ENCODE data around the gene OR2T34.
A peak's percentile ranks its signal among the peaks of the same experiment; 100 is the strongest.
"Not testable (repeated sequence)": the region's sequence is repeated elsewhere in the genome, so short reads cannot be mapped to it uniquely, and the experiment has no call there.

Gene OR2T34

DNA sequence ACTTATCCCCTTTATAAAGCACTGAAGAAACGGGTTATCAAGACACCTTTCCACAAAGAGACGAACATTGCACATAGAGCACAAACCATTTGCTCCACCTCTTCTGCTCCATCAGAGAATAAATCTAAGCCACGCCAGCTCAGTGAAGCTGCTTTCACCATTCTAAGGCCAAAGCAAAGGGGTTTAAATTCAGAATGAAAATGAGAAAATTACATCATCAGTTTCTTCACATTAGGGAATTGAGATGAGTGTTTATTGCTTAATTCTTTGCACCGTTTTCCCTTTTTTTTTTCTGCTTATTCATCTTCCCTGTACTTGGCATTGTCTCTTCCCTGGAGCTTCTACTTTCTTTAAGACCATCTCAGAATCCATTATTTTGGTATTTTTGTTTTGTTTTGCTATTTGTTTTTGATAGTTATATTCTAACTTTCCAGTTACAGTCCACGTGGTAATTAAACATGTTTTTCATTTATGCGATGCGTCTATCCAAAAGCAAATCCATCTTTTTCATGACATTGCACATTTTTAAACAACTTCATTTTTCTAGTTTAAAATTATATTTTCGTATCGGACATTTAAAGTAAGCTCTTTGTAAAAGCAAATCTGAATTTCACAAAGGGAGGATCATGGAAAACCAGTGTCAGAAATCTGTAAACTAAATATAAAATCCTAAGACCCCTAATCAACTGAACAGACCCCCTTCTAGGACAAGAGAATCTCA is 1.9 kb upstream of the OR2T34 start:
- Mint-ChIP-seq H3K36me3 (no peaks in the 10 kb centered on the region), H3K27me3 (no peaks in the 10 kb centered on the region), H3K9me3 (peaks cover 7% of the 10 kb centered on the region), H3K4me3 (no peak overlapping the region), H3K27ac (no peak overlapping the region), H3K4me1 (no peaks in the 10 kb centered on the region)

DNA sequence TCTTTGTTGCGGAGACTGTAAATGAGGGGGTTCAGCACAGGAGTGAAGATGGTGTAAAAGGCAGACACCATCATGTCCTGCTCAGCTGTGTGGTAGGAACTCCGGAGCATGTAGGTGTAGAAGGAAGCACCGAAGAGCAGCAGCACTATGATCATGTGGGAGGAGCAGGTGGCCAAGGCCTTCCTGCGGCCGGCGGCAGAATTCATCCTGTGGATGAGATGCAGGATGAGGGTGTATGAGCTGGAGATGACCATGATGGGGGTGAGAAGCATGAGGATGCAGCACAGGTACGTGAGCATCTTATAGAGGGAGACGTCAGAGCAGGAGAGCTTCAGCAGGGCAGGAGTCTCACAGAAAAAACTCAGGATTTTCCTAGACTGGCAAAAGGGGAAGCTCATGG is 701 bp downstream of the OR2T34 start:
- H3K4me1 Mint-ChIP-seq, result peaks cover 11% of the 10 kb centered on the region
- H3K4me3 Mint-ChIP-seq, H3K36me3 Mint-ChIP-seq, H3K27me3 Mint-ChIP-seq, H3K27ac Mint-ChIP-seq, H3K9me3 Mint-ChIP-seq: not testable (repeated sequence)

DNA sequence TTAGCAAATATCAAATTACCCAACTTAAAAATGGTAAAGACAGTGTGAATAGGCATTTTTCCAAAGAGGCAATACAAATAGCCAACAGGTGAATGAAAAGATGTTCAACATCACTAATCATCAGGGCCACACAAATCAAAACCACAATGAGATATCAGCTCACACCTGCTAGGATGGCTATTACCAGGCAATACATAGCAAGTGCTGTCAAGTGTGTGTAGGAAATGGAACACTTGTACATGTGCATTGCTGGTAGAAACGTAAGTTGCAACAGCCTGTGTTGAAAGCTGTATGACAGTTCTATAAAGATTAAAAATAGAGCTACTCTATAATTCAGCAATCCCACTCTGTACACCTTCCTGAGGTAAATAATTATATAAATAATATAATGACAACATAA is 2.5 kb downstream of the OR2T34 start:
- not testable (repeated sequence) for H3K4me3 Mint-ChIP-seq, H3K36me3 Mint-ChIP-seq, H3K27ac Mint-ChIP-seq, H3K27me3 Mint-ChIP-seq, H3K9me3 Mint-ChIP-seq
- H3K4me1 Mint-ChIP-seq, result peaks cover 14% of the 10 kb centered on the region

DNA sequence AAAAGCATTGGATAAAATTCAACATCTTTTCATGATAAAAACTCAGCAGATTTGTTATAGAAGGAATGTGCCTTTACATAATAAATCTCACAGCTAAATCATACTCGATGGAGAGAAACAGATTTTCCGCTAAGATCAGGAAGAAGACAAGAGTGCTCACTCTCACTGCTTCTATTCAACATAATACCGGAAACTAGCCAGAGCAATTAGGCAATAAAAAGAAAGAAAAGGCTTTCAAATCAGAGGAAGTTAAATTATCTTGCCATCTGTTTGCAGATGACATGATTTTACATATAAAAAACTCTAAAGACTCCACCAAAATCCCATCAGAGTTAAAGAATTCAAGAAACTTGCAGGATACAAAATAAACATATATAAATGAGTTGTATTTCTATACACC is 3.7 kb downstream of the OR2T34 start:
- not testable (repeated sequence) for H3K9me3 Mint-ChIP-seq, H3K27me3 Mint-ChIP-seq, H3K27ac Mint-ChIP-seq, H3K36me3 Mint-ChIP-seq
- Mint-ChIP-seq H3K4me1 (peaks cover 23% of the 10 kb centered on the region), H3K4me3 (peak overlapping the region; percentile 20)

DNA sequence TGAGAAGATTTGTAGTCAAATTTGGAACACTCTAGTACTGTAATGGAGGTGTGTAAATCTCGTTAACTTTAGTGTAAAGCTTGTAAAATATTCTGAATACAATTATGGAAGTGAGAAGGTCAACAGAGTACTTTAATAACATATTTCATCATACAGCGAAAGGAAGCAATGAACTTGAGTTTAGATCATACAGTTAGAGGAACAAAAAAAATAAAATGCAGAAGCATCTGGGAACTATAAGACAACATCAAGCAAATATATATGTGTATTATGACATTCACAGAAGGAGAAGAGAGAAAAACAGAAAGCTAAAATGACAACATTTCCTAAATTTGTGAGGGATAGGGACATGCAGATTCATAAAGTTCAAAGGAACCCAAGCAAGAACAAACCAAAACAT is 5.5 kb downstream of the OR2T34 start:
- peaks cover 32% of the 10 kb centered on the region for H3K4me1 Mint-ChIP-seq
- not testable (repeated sequence) for H3K9me3 Mint-ChIP-seq, H3K27ac Mint-ChIP-seq, H3K27me3 Mint-ChIP-seq, H3K4me3 Mint-ChIP-seq, H3K36me3 Mint-ChIP-seq

DNA sequence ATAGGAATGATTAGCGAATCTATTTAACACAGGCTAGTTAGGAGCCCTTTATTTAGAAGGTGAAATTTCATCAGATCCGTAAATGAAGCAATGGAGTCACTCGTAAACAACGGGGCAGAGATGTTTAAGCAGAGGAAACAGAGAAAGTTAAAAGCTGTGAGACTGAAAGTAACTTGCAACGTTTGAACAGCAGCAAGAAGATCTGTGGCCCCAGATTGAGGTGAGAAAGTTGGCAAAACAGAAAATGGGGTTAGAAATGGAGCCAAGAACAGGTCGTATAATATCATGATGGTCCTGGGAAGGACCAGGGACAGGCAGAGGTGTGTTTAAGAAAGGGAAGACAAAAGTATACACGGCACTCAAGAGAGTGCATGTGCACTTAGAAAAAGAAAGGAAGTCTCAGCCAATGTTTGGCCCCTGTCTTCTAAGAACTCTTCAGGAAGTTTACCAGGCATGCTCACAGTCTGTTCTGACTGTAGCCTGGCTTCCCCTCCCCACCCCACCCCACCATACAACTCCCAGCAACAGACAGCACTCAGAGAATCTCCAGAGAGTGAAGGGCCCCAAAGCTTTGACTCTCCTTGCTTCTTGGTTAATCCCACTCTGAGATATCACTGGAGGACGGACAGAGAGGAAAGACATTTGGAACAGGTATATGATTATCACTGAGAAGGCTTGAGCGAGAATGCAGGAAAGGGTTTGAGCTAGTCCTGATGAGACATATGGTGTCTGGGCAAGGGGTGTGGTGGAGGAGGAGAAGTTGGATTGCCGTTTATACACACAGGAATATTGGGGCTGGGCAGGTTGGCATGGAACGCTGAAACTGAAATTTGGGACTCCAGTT is 8.8 kb downstream of the OR2T34 start:
- not testable (repeated sequence) for H3K27me3 Mint-ChIP-seq, H3K36me3 Mint-ChIP-seq, H3K9me3 Mint-ChIP-seq
- Mint-ChIP-seq H3K4me1 (peaks cover 30% of the 10 kb centered on the region), H3K4me3 (peak overlapping the region; percentile 91), H3K27ac (peak overlapping the region; percentile 96)

DNA sequence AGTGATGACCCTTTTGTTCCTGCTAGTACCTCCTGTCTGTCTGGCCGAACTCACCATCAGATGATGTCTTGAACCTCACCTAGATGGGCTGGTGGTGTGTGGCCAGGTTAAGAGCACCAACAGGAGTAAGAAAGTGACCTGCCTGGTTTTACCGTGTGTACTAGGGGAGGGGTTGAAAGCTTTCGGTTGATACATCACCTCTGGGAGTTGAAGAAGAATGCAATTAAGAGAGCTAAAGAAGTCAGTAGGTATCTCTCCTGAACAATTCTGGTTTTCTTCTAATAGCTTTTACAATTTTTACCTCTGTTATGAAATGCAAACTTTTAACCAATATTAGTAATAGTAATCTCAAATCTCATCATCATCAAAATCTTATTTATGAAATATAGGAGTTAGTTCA is 11.9 kb downstream of the OR2T34 start, which contains the start of gene OR2T29:
TSS of gene OR2T29 (minus strand) at position 101 of the 400 bp plus-strand sequence. CDS start 3,281 bp downstream, outside the sequence.
- H3K4me3 Mint-ChIP-seq, H3K9me3 Mint-ChIP-seq, H3K36me3 Mint-ChIP-seq, H3K27ac Mint-ChIP-seq, H3K27me3 Mint-ChIP-seq: not testable (repeated sequence)
- H3K4me1 Mint-ChIP-seq, result peaks cover 17% of the 10 kb centered on the region

DNA sequence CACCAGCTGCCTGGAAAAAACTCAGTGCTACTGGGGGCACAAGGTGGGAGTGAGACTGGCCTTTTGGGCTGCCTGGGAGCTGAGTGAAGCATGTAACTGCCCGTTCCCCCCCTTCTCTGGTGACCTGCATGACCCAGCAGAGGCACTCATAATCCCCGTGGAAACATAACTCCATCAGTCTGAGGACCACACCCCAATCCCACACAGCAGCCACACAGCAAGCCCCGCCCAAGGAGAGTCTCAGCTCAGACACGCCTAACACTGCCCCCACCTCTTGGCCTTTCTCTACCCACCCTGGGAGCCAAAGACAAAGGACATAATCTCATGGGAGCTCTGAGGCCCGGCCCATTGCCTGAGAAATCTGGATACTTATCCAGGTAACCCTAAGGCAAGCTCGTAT is 23.5 kb downstream of the OR2T34 start:
- H3K27me3 Mint-ChIP-seq, H3K9me3 Mint-ChIP-seq, H3K4me1 Mint-ChIP-seq, H3K4me3 Mint-ChIP-seq, H3K36me3 Mint-ChIP-seq, H3K27ac Mint-ChIP-seq: not testable (repeated sequence)

DNA sequence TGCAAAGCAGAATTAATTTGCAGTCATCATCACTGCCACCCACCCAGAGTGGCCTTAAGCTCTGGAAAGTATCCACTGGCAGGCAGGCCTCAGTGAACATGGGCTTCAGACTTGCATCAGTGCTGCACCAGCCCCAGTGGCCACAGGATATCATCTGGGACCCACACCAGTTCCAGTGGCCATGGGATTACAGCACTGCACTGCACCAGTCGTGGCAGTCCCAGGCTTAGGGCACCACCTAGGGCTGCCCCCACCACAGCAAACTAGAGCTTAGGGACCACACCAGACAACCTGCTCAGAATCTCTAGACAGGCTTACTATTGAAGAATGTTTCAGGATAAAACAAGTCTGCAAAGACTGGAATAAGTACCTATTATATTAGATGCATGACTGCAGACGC is 27.2 kb downstream of the OR2T34 start:
- H3K4me3 Mint-ChIP-seq, H3K27me3 Mint-ChIP-seq, H3K36me3 Mint-ChIP-seq, H3K27ac Mint-ChIP-seq, H3K4me1 Mint-ChIP-seq, H3K9me3 Mint-ChIP-seq: not testable (repeated sequence)

DNA sequence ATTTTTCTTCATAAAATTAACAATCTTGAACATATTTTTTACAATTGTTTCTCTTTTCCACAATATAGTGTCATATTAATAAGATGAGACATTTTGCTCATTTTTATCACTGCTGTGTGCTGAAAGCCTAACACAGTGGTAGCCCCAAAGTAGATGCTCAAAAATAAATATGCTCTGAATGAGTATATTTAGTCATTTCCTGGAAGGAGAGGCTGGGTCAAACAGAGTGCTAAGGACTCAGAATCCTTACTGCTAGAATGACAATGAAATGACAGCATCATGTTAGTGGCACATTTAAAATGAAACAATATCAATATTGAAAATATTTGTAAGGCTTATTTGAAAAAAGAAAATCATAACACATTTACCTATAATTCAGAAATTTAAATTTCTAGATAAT is 37.1 kb downstream of the OR2T34 start:
- not testable (repeated sequence) for H3K27ac Mint-ChIP-seq, H3K27me3 Mint-ChIP-seq

More for the DNA sequence above, 37.1 kb downstream of the OR2T34 start:
- H3K4me3 Mint-ChIP-seq, H3K4me1 Mint-ChIP-seq, H3K36me3 Mint-ChIP-seq, H3K9me3 Mint-ChIP-seq: not testable (repeated sequence)

Data from activated naive CD4-positive, alpha-beta T cell treated with anti-CD3 and anti-CD28 coated beads, Interleukin-2, amount 50 U/mL, for 24 hours (primary cell).